ENCODE measurements around the gene CNIH3. TPM values are rescaled to one million over a fixed set of nuclear protein-coding genes. Genes with fewer than 3 reads are reported as not detected.

Gene CNIH3
- total RNA-seq, 1 experiment from 2014 or later, result 1.8 TPM

- no peak overlapping the region for H2AFZ ChIP-seq (ENCODE audit: low read depth, low read length, poor library complexity, severe bottlenecking)
- ChIA-PET RAD21 (ENCODE audit: low non-redundant PET in 1 of 2, low total read pairs in 2 of 2, uncharacterized antibody in 2 of 2, unreplicated experiment in 2 of 2) (no interaction called here), POLR2A (no interaction called here), CTCF (interaction anchor here (1.5 to 2.5 kb wide), 2 partner anchors 10 to 279 kb away, joined by 9 to 21 read pairs; no protein-coding TSS in a partner anchor)
- no peak overlapping the region for H3K27ac ChIP-seq (ENCODE audit: low read depth, low read length)
- H3K4me3 ChIP-seq (replicated peaks in 1 of 2; ENCODE audit: low read depth in 1 of 2, low read length in 2 of 2), result no peak overlapping the region
- no TSS peak for BruUV-seq (replicated peaks)
- TF ChIP-seq ELF1 (IDR thresholded peaks at IDR 0.05; ENCODE audit: borderline replicate concordance, low read depth), result no peak
- TF ChIP-seq SP1 (IDR thresholded peaks at IDR 0.05; ENCODE audit: low read depth), result no peak
- TF ChIP-seq YY1 (IDR thresholded peaks at IDR 0.05; ENCODE audit: extremely low read depth, insufficient replicate concordance, low read depth, low read length), result no peak
- no peak for TF ChIP-seq FOSL1 (IDR thresholded peaks at IDR 0.05; ENCODE audit: low read depth)
- no peak for TF ChIP-seq CBX3 (IDR thresholded peaks at IDR 0.05; ENCODE audit: low read depth)
- no peak for TF ChIP-seq JUND (IDR thresholded peaks at IDR 0.05)
- no peak for TF ChIP-seq TCF7L2 (IDR thresholded peaks at IDR 0.05; ENCODE audit: borderline replicate concordance, extremely low read depth, insufficient read depth, insufficient read length)
- TF ChIP-seq RAD21 (IDR thresholded peaks at IDR 0.05; ENCODE audit: low read depth), result no peak
- TF ChIP-seq ATF3 (IDR thresholded peaks at IDR 0.05), result no peak
- TF ChIP-seq REST (IDR thresholded peaks at IDR 0.05; ENCODE audit: low read depth), result no peak
- TF ChIP-seq CTCF (IDR thresholded peaks at IDR 0.05 in 2 of 3, conservative IDR thresholded peaks at IDR 0.05 in 1 of 3; ENCODE audit: borderline replicate concordance in 1 of 3, insufficient read depth in 1 of 3, low read depth in 2 of 3, low read length in 2 of 3), result no peak
- TF ChIP-seq SIN3A (IDR thresholded peaks at IDR 0.05; ENCODE audit: low read depth), result no peak
- no peak for TF ChIP-seq POLR2A (IDR thresholded peaks at IDR 0.05; ENCODE audit: borderline replicate concordance, extremely low read depth, insufficient read depth, insufficient read length)
- no peak for TF ChIP-seq EZH2 (IDR thresholded peaks at IDR 0.05)
- no peak for TF ChIP-seq EGR1 (IDR thresholded peaks at IDR 0.05; ENCODE audit: low read depth)
- no peak for TF ChIP-seq MAX (IDR thresholded peaks at IDR 0.05)
- no peak for TF ChIP-seq EZH2phosphoT487 (IDR thresholded peaks at IDR 0.05; ENCODE audit: borderline replicate concordance)
- no peaks in the 10 kb centered on the region for H3K9me3 ChIP-seq (ENCODE audit: control insufficient read depth in 1 of 2, insufficient read depth in 1 of 2, low read depth in 1 of 2, low read length in 2 of 2)
- no peaks in the 10 kb centered on the region for H3K4me1 ChIP-seq (ENCODE audit: control insufficient read depth in 1 of 2, insufficient read depth in 2 of 2, low read length in 2 of 2)
- intact Hi-C loops (cut with micrococcal nuclease), result loop anchor here (1.0 to 10.0 kb wide), 2 partner anchors 279 to 1331 kb away; no protein-coding TSS in a partner anchor
- DNase-seq (ENCODE audit: low read depth, low spot score), result no peak
- no peak overlapping the region for H3K9ac ChIP-seq (ENCODE audit: low read length)
- H3K9me2 ChIP-seq (ENCODE audit: insufficient read depth), result no peaks in the 10 kb centered on the region
- no peaks in the 10 kb centered on the region for H3K79me2 ChIP-seq (ENCODE audit: insufficient read depth, low read length)
- no peaks in the 10 kb centered on the region for H3K36me3 ChIP-seq (ENCODE audit: control insufficient read depth in 1 of 2, insufficient read depth in 2 of 2, low read length in 2 of 2)
- H4K20me1 ChIP-seq (ENCODE audit: insufficient read depth), result no peaks in the 10 kb centered on the region
- no peak for ATAC-seq
- H3K4me2 ChIP-seq (ENCODE audit: low read length), result no peak overlapping the region
- no peaks in the 10 kb centered on the region for H3K27me3 ChIP-seq (ENCODE audit: insufficient read depth, low read length)
Observed at GRCh38 chr1:224643653-224644052, 27.5 kb downstream of the CNIH3 start.

All from HCT116 (cell line).